ENCODE measurements around the gene ERC2.

DNA sequence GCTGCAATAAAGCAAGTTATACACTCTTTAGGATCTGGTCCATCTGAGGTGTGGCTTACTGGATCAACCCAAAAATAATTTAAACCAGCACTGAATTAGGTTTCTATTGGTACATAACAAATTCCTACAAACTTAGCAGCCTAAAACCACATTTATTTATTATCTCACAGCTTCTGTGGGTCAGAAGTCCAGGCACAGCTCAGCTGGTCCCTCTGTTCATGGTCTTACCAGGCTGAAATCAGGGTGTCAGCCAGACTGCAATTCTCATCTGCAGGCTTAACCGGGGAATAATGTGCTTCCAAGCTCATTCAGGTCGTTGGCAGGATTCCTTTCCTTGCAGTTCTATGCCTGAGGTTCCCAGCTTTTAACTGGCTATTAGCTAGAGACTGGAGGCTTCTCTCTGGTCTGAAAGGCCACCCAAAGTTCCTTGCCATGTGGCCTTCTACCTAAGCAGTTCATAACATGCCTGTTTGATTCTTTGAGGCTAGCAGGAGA is 503.7 kb downstream of the ERC2 start:
- TF ChIP-seq, protein P1, sequence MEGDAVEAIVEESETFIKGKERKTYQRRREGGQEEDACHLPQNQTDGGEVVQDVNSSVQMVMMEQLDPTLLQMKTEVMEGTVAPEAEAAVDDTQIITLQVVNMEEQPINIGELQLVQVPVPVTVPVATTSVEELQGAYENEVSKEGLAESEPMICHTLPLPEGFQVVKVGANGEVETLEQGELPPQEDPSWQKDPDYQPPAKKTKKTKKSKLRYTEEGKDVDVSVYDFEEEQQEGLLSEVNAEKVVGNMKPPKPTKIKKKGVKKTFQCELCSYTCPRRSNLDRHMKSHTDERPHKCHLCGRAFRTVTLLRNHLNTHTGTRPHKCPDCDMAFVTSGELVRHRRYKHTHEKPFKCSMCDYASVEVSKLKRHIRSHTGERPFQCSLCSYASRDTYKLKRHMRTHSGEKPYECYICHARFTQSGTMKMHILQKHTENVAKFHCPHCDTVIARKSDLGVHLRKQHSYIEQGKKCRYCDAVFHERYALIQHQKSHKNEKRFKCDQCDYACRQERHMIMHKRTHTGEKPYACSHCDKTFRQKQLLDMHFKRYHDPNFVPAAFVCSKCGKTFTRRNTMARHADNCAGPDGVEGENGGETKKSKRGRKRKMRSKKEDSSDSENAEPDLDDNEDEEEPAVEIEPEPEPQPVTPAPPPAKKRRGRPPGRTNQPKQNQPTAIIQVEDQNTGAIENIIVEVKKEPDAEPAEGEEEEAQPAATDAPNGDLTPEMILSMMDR (IDR thresholded peaks at IDR 0.05) = no peak
- TF ChIP-seq ZFX (IDR thresholded peaks at IDR 0.05; ENCODE audit: borderline replicate concordance) = no peak

Data from 22Rv1 (cell line).